Rectal smooth muscle tissue (tissue), 1 donor: ENCODE measurements around the gene EXOC8.
"Not testable (repeated sequence)": the region's sequence is repeated elsewhere in the genome, so short reads cannot be mapped to it uniquely, and the experiment has no call there.

ENCODE experiments used
- H3K27ac ChIP-seq: one replicate; pipeline ENCODE4 v1.7.0; 2013; ENCODE audit warnings: low read depth, low read length, inconsistent platforms
- H3K27me3 ChIP-seq: one replicate; pipeline ENCODE4 v1.7.0; 2013; ENCODE audit warnings: low read length; ENCODE audit not compliant: control insufficient read depth, insufficient read depth
- H3K36me3 ChIP-seq: one replicate; pipeline ENCODE4 v1.7.0; 2013; ENCODE audit warnings: low read length; ENCODE audit not compliant: control insufficient read depth, insufficient read depth
- H3K4me1 ChIP-seq: one replicate; pipeline ENCODE4 v1.7.0; 2013; ENCODE audit warnings: low read length; ENCODE audit not compliant: control insufficient read depth, insufficient read depth
- H3K4me3 ChIP-seq: one replicate; pipeline ENCODE4 v1.7.0; 2013; ENCODE audit warnings: low read length
- H3K9ac ChIP-seq: one replicate; pipeline ENCODE4 v1.7.0; 2013; ENCODE audit warnings: low read length

The EXOC8 gene

GRCh38 chr1:231364192-231364591 lies 26.5 kb upstream of the EXOC8 start:
- H3K9ac ChIP-seq = no peak overlapping the region
- H3K36me3 ChIP-seq = no peaks in the 10 kb centered on the region
- no peaks in the 10 kb centered on the region for H3K4me1 ChIP-seq
- H3K4me3 ChIP-seq = no peak overlapping the region
- no peak overlapping the region for H3K27ac ChIP-seq
- no peaks in the 10 kb centered on the region for H3K27me3 ChIP-seq

GRCh38 chr1:231363624-231364023 lies 26.0 kb upstream of the EXOC8 start:
- Histone ChIP-seq H3K36me3 (no peaks in the 10 kb centered on the region), H3K27ac (no peak overlapping the region), H3K27me3 (no peaks in the 10 kb centered on the region), H3K4me1 (no peaks in the 10 kb centered on the region), H3K9ac (no peak overlapping the region), H3K4me3 (no peak overlapping the region)

- Histone ChIP-seq H3K9ac (no peak overlapping the region), H3K4me3 (no peak overlapping the region), H3K27ac (no peak overlapping the region), H3K27me3 (no peaks in the 10 kb centered on the region), H3K4me1 (peaks cover 6% of the 10 kb centered on the region), H3K36me3 (no peaks in the 10 kb centered on the region)
Observed at GRCh38 chr1:231362325-231362724, 24.7 kb upstream of the EXOC8 start.

- Histone ChIP-seq H3K4me1 (peaks cover 6% of the 10 kb centered on the region), H3K9ac (no peak overlapping the region), H3K36me3 (no peaks in the 10 kb centered on the region), H3K27me3 (no peaks in the 10 kb centered on the region), H3K4me3 (no peak overlapping the region), H3K27ac (no peak overlapping the region)
Observed at GRCh38 chr1:231359113-231359512, 21.5 kb upstream of the EXOC8 start.

GRCh38 chr1:231357831-231358354 lies 20.2 kb upstream of the EXOC8 start:
- no peaks in the 10 kb centered on the region for H3K36me3 ChIP-seq
- H3K9ac ChIP-seq = no peak overlapping the region
- H3K4me3 ChIP-seq = no peak overlapping the region
- H3K27ac ChIP-seq = no peak overlapping the region
- peaks cover 6% of the 10 kb centered on the region for H3K4me1 ChIP-seq
- no peaks in the 10 kb centered on the region for H3K27me3 ChIP-seq

GRCh38 chr1:231357187-231357772 lies 19.6 kb upstream of the EXOC8 start:
- Histone ChIP-seq H3K36me3 (no peaks in the 10 kb centered on the region), H3K4me1 (peaks cover 6% of the 10 kb centered on the region), H3K27ac (no peak overlapping the region), H3K9ac (no peak overlapping the region), H3K27me3 (no peaks in the 10 kb centered on the region), H3K4me3 (no peak overlapping the region)

- Histone ChIP-seq H3K4me1 (peaks cover 6% of the 10 kb centered on the region), H3K36me3 (peaks cover 8% of the 10 kb centered on the region), H3K9ac (no peak overlapping the region), H3K27me3 (no peaks in the 10 kb centered on the region), H3K4me3 (no peak overlapping the region), H3K27ac (no peak overlapping the region)
Observed at GRCh38 chr1:231355171-231355570, 17.5 kb upstream of the EXOC8 start.

- Histone ChIP-seq H3K36me3 (peaks cover 8% of the 10 kb centered on the region), H3K4me1 (peaks cover 6% of the 10 kb centered on the region), H3K27me3 (no peaks in the 10 kb centered on the region), H3K27ac (no peak overlapping the region), H3K4me3 (no peak overlapping the region), H3K9ac (no peak overlapping the region)
Observed at GRCh38 chr1:231354330-231355020, 16.8 kb upstream of the EXOC8 start.

GRCh38 chr1:231353086-231353485 lies 15.4 kb upstream of the EXOC8 start:
- Histone ChIP-seq H3K4me1 (peaks cover 6% of the 10 kb centered on the region), H3K4me3 (no peak overlapping the region), H3K27me3 (no peaks in the 10 kb centered on the region), H3K27ac (no peak overlapping the region), H3K9ac (no peak overlapping the region), H3K36me3 (peaks cover 8% of the 10 kb centered on the region)

GRCh38 chr1:231351816-231352215 lies 14.2 kb upstream of the EXOC8 start:
- H3K27ac ChIP-seq = no peak overlapping the region
- no peak overlapping the region for H3K9ac ChIP-seq
- H3K4me1 ChIP-seq = no peaks in the 10 kb centered on the region
- peaks cover 12% of the 10 kb centered on the region for H3K36me3 ChIP-seq
- H3K4me3 ChIP-seq = no peak overlapping the region
- H3K27me3 ChIP-seq = no peaks in the 10 kb centered on the region

- H3K27me3 ChIP-seq, H3K4me1 ChIP-seq: not testable (repeated sequence)
- peaks cover 12% of the 10 kb centered on the region for H3K36me3 ChIP-seq
Observed at GRCh38 chr1:231348856-231349255, 11.2 kb upstream of the EXOC8 start.

GRCh38 chr1:231348442-231348841 lies 10.8 kb upstream of the EXOC8 start:
- peaks cover 12% of the 10 kb centered on the region for H3K36me3 ChIP-seq
- no peaks in the 10 kb centered on the region for H3K4me1 ChIP-seq
- no peak overlapping the region for H3K9ac ChIP-seq
- H3K4me3 ChIP-seq = no peak overlapping the region
- H3K27me3 ChIP-seq = no peaks in the 10 kb centered on the region
- H3K27ac ChIP-seq = no peak overlapping the region

More at GRCh38 chr1:231348856-231349255, 11.2 kb upstream of the EXOC8 start:
- not testable (repeated sequence) for H3K9ac ChIP-seq, H3K27ac ChIP-seq, H3K4me3 ChIP-seq

- no peak overlapping the region for H3K4me3 ChIP-seq
- H3K4me1 ChIP-seq = no peaks in the 10 kb centered on the region
- H3K36me3 ChIP-seq = peaks cover 12% of the 10 kb centered on the region
- no peaks in the 10 kb centered on the region for H3K27me3 ChIP-seq
- no peak overlapping the region for H3K9ac ChIP-seq
- H3K27ac ChIP-seq = no peak overlapping the region
Observed at GRCh38 chr1:231347961-231348360, 10.3 kb upstream of the EXOC8 start.
